WTC11 (cell line): ENCODE measurements around the gene ZNF579.

Experiments used
- USF2 ChIP-seq: sonication (generic); formaldehyde crosslinking; IDR thresholded peaks from 2 replicates; pipeline ENCODE4 v1.8.1; 2023; ENCODE audit warnings: mild to moderate bottlenecking, missing genetic modification reagents, moderate library complexity
- TF ChIP-seq, protein P1 (sequence below): fragments of 200-600 bp; IDR thresholded peaks from 2 replicates; pipeline ENCODE4 v1.8.0; 2022; ENCODE audit warnings: antibody characterized with exemption
- TF ChIP-seq, protein P2 (sequence below): sonication (generic); formaldehyde crosslinking; IDR thresholded peaks from 2 replicates; pipeline ENCODE4 v1.8.0; 2023; ENCODE audit warnings: missing genetic modification reagents
- TF ChIP-seq, protein P3 (sequence below): sonication (generic); formaldehyde crosslinking; IDR thresholded peaks from 2 replicates; pipeline ENCODE4 v1.8.0; 2023; ENCODE audit warnings: missing genetic modification reagents, mild to moderate bottlenecking, borderline replicate concordance
- TF ChIP-seq, protein P4 (sequence below): sonication (generic); formaldehyde crosslinking; IDR thresholded peaks from 2 replicates; pipeline ENCODE4 v1.8.1; 2023; ENCODE audit warnings: mild to moderate bottlenecking, moderate library complexity, missing genetic modification reagents

DNA sequence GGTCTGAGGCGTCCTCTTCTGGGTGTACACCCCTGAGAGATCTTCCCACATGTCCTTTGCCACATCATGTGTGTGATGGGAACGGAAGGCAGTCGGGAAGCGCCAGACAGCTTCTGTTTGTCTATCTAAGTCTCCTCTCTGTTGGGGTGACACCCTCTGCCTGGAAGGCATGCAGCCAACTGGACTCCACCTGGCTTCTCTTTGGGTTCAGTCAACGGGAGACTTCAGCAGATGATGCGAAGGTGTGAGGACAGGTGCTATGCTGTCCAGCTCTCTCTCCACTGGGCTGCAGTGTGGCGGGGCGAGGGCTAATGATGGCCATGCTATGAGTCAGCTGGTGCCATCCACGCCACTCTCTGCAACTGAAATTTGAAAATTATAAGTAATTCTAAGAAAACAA lies 21.0 kb downstream of the ZNF579 start:
- TF ChIP-seq USF2 (CRISPR knock-in tag): no peak
- TF ChIP-seq, protein P1, sequence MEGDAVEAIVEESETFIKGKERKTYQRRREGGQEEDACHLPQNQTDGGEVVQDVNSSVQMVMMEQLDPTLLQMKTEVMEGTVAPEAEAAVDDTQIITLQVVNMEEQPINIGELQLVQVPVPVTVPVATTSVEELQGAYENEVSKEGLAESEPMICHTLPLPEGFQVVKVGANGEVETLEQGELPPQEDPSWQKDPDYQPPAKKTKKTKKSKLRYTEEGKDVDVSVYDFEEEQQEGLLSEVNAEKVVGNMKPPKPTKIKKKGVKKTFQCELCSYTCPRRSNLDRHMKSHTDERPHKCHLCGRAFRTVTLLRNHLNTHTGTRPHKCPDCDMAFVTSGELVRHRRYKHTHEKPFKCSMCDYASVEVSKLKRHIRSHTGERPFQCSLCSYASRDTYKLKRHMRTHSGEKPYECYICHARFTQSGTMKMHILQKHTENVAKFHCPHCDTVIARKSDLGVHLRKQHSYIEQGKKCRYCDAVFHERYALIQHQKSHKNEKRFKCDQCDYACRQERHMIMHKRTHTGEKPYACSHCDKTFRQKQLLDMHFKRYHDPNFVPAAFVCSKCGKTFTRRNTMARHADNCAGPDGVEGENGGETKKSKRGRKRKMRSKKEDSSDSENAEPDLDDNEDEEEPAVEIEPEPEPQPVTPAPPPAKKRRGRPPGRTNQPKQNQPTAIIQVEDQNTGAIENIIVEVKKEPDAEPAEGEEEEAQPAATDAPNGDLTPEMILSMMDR: no peak
- TF ChIP-seq, protein P2, sequence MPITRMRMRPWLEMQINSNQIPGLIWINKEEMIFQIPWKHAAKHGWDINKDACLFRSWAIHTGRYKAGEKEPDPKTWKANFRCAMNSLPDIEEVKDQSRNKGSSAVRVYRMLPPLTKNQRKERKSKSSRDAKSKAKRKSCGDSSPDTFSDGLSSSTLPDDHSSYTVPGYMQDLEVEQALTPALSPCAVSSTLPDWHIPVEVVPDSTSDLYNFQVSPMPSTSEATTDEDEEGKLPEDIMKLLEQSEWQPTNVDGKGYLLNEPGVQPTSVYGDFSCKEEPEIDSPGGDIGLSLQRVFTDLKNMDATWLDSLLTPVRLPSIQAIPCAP (CRISPR knock-in tag): no peak
- TF ChIP-seq, protein P3, sequence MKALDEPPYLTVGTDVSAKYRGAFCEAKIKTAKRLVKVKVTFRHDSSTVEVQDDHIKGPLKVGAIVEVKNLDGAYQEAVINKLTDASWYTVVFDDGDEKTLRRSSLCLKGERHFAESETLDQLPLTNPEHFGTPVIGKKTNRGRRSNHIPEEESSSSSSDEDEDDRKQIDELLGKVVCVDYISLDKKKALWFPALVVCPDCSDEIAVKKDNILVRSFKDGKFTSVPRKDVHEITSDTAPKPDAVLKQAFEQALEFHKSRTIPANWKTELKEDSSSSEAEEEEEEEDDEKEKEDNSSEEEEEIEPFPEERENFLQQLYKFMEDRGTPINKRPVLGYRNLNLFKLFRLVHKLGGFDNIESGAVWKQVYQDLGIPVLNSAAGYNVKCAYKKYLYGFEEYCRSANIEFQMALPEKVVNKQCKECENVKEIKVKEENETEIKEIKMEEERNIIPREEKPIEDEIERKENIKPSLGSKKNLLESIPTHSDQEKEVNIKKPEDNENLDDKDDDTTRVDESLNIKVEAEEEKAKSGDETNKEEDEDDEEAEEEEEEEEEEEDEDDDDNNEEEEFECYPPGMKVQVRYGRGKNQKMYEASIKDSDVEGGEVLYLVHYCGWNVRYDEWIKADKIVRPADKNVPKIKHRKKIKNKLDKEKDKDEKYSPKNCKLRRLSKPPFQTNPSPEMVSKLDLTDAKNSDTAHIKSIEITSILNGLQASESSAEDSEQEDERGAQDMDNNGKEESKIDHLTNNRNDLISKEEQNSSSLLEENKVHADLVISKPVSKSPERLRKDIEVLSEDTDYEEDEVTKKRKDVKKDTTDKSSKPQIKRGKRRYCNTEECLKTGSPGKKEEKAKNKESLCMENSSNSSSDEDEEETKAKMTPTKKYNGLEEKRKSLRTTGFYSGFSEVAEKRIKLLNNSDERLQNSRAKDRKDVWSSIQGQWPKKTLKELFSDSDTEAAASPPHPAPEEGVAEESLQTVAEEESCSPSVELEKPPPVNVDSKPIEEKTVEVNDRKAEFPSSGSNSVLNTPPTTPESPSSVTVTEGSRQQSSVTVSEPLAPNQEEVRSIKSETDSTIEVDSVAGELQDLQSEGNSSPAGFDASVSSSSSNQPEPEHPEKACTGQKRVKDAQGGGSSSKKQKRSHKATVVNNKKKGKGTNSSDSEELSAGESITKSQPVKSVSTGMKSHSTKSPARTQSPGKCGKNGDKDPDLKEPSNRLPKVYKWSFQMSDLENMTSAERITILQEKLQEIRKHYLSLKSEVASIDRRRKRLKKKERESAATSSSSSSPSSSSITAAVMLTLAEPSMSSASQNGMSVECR: no peak
- TF ChIP-seq, protein P4, sequence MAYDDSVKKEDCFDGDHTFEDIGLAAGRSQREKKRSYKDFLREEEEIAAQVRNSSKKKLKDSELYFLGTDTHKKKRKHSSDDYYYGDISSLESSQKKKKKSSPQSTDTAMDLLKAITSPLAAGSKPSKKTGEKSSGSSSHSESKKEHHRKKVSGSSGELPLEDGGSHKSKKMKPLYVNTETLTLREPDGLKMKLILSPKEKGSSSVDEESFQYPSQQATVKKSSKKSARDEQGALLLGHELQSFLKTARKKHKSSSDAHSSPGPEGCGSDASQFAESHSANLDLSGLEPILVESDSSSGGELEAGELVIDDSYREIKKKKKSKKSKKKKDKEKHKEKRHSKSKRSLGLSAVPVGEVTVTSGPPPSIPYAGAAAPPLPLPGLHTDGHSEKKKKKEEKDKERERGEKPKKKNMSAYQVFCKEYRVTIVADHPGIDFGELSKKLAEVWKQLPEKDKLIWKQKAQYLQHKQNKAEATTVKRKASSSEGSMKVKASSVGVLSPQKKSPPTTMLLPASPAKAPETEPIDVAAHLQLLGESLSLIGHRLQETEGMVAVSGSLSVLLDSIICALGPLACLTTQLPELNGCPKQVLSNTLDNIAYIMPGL (CRISPR knock-in tag): no peak
